Keratinocyte (primary cell): ENCODE data around the gene ZNF480.

Experiments used
- EZH2 ChIP-seq: IDR thresholded peaks from one replicate; pipeline ENCODE4 v1.6.1; 2012; ENCODE audit warnings: inconsistent platforms, mild to moderate bottlenecking, low read length, moderate library complexity
- TF ChIP-seq, protein P1 (sequence below), 3 experiments: IDR thresholded peaks in 1 of 3; conservative IDR thresholded peaks in 1 of 3; optimal IDR thresholded peaks in 1 of 3; 2 replicates in 2 of 3; 3 replicates in 1 of 3; pipeline versions ENCODE3 to v1.5.1; 2011; ENCODE audit warnings: low read length in 3 of 3, mild to moderate bottlenecking in 3 of 3, moderate library complexity in 2 of 3, control low read depth in 1 of 3, inconsistent platforms in 1 of 3; ENCODE audit not compliant: insufficient read depth in 2 of 3; ENCODE audit errors: extremely low read depth in 1 of 3

DNA sequence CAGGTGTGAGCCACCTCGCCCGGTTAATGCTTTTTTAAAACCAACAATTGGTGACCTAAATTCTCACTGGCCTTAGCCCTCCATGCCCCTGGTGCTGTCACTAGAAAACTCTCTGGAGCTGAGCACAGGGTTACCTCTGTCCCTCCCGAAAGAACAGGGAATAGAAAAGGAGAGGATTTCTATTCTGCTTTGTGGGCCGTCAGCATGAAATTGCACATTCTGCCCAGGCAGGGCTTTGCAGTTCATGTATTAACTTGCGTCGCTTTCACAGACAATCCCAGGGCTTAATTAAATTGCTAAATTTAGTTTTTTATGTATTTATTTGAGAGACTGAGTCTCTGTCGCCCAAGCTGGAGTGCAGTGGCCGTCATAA lies 583 bp upstream of the ZNF480 start:
- TF ChIP-seq, protein P1, sequence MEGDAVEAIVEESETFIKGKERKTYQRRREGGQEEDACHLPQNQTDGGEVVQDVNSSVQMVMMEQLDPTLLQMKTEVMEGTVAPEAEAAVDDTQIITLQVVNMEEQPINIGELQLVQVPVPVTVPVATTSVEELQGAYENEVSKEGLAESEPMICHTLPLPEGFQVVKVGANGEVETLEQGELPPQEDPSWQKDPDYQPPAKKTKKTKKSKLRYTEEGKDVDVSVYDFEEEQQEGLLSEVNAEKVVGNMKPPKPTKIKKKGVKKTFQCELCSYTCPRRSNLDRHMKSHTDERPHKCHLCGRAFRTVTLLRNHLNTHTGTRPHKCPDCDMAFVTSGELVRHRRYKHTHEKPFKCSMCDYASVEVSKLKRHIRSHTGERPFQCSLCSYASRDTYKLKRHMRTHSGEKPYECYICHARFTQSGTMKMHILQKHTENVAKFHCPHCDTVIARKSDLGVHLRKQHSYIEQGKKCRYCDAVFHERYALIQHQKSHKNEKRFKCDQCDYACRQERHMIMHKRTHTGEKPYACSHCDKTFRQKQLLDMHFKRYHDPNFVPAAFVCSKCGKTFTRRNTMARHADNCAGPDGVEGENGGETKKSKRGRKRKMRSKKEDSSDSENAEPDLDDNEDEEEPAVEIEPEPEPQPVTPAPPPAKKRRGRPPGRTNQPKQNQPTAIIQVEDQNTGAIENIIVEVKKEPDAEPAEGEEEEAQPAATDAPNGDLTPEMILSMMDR (optimal IDR thresholded peaks at IDR 0.05 in 1 of 3, IDR thresholded peaks at IDR 0.05 in 1 of 3, conservative IDR thresholded peaks at IDR 0.05 in 1 of 3; ENCODE audit: extremely low read depth in 1 of 3, insufficient read depth in 2 of 3, low read length in 3 of 3): no peak
- no peak for TF ChIP-seq EZH2
